Immature natural killer cell (primary cell): ENCODE data around the gene MAGEB4. TPM values are rescaled to one million over a fixed set of nuclear protein-coding genes. Genes with fewer than 3 reads are reported as not detected.

Experiments used
- DNase-seq, 3 donors: peaks; one replicate each; pipeline ENCODE4 v3.0.0; 2022; ENCODE audit warnings: mixed read lengths in 1 of 3
- H3K27ac Mint-ChIP-seq, 6 donors: one replicate each; pipeline ENCODE4 v1.8.0; 2020; ENCODE audit warnings: mixed read lengths in 6 of 6, mild to moderate bottlenecking in 5 of 6, inconsistent platforms in 4 of 6, moderate library complexity in 3 of 6
- H3K27me3 Mint-ChIP-seq, 3 donors: one replicate each; pipeline ENCODE4 v1.8.0; 2020 to 2021; ENCODE audit warnings: low read depth in 3 of 3, mild to moderate bottlenecking in 3 of 3, mixed read lengths in 3 of 3, moderate library complexity in 3 of 3, inconsistent platforms in 1 of 3
- H3K36me3 Mint-ChIP-seq, 3 donors: one replicate each; pipeline ENCODE4 v1.8.0; 2020; ENCODE audit warnings: mixed read lengths in 3 of 3, inconsistent platforms in 2 of 3, mild to moderate bottlenecking in 2 of 3
- H3K4me1 Mint-ChIP-seq, 2 donors: one replicate each; pipeline ENCODE4 v1.8.0; 2020; ENCODE audit warnings: inconsistent platforms in 2 of 2, mild to moderate bottlenecking in 2 of 2, mixed read lengths in 2 of 2, moderate library complexity in 1 of 2
- H3K4me3 Mint-ChIP-seq, 5 donors: one replicate each; pipeline ENCODE4 v1.8.0; 2020; ENCODE audit warnings: mild to moderate bottlenecking in 5 of 5, mixed read lengths in 5 of 5, inconsistent platforms in 3 of 5, moderate library complexity in 3 of 5
- H3K9me3 Mint-ChIP-seq, 6 donors: one replicate each; pipeline ENCODE4 v1.8.0; 2020; ENCODE audit warnings: mild to moderate bottlenecking in 6 of 6, mixed read lengths in 6 of 6, inconsistent platforms in 4 of 6, moderate library complexity in 3 of 6
- polyA plus RNA-seq, 3 donors: library from polyadenylated mRNA; unstranded; fragments of 300-500 nt; fragmentation: Illumina TruSeq; gene quantifications; one replicate each; pipeline ENCODE4 v1.2.3, GENCODE V29; 2021

Gene MAGEB4
- polyA plus RNA-seq, 3 donors from 2014 or later, result not detected

DNA sequence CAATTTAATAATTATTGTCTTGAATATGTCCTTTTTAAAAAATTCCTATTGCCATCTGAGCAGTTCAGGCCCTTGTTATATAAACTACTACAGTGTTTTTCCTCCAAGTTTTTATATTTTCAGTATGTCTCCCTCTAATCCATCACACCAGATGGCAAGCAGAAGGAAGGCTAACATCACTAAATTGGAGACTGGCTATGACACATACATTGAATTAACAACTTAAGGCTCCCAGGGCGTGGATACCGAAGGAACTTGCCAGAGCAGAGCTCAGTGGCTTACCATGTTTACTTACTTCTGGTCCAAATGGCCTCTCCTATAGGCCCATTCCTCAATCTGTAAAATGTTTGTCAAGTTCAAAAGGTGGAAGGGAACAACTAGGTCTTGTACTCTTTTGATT, 18.1 kb downstream of the MAGEB4 start:
- Mint-ChIP-seq H3K4me3 (no peak overlapping the region), H3K27ac (no peak overlapping the region), H3K27me3 (peaks cover 0 to 1% (median 0%) of the 10 kb centered on the region in 3 donors), H3K4me1 (no peaks in the 10 kb centered on the region), H3K9me3 (peaks cover 2 to 5% (median 4%) of the 10 kb centered on the region in 6 donors), H3K36me3 (no peaks in the 10 kb centered on the region)
- no peak for DNase-seq

DNA sequence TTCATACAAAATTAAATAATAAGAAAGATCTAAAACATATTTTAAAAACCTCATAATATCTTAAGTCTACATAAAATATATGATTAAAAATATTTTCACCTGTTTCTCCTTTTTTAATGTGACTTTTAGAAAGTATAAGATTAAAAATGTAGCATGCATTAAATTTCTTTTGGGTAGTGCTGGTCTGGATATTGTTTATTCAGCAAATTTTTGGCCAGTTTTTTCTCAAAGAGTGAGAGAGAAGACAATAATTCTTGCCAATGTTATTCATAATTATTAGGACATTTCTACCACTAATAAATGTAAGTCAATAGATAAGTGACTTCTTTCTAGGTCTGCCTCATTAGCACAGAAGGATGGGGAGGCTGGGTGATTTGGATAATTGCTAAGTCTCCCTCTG, 19.2 kb downstream of the MAGEB4 start:
- no peak overlapping the region for H3K4me3 Mint-ChIP-seq
- H3K27ac Mint-ChIP-seq, result no peak overlapping the region
- no peak for DNase-seq
- H3K36me3 Mint-ChIP-seq, result no peaks in the 10 kb centered on the region
- peaks cover 0 to 2% (median 1%) of the 10 kb centered on the region in 3 donors for H3K27me3 Mint-ChIP-seq
- H3K4me1 Mint-ChIP-seq, result no peaks in the 10 kb centered on the region
- peaks cover 0 to 3% (median 0%) of the 10 kb centered on the region in 6 donors for H3K9me3 Mint-ChIP-seq

DNA sequence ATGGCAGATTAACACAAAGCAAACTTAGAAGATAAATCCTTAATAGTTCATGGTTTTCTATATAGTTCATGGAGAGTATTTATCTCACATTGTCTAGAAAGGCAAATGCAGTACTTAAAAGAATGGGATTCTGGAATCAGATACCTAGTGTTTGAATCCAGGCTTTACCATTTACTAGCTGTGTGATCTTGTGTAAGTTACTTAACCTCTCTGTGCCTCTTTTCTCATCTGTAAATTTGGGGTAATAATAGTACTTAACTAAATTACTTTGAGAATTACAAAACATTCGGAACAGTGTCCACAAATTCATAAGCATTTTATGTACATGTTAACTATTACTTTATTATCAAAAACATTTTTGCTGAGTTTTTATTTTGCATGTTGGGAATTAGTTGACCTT, 21.0 kb downstream of the MAGEB4 start:
- no peak for DNase-seq
- peaks cover 0 to 2% (median 0%) of the 10 kb centered on the region in 3 donors for H3K27me3 Mint-ChIP-seq
- H3K4me3 Mint-ChIP-seq, result no peak overlapping the region
- no peaks in the 10 kb centered on the region for H3K36me3 Mint-ChIP-seq
- H3K9me3 Mint-ChIP-seq, result no peaks in the 10 kb centered on the region
- H3K27ac Mint-ChIP-seq, result no peak overlapping the region
- H3K4me1 Mint-ChIP-seq, result no peaks in the 10 kb centered on the region

DNA sequence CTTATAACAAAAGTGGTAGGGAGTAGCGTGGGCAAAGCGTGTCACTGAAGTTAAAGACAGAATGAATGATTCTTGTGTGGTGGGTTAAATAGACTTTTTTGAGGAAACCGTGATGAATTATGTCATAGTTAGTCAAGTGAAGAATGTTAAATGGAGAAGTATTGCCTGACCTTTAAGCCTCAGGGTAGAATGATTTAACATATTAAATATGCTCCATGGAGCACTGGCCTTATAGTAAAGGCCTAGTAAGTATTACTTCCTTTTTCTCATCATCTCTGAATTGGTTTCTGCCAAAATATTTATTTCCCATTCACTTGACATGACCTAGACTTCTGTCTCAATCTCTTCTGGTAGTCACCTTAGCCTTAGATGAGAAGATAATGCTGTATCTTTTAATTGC, 28.8 kb downstream of the MAGEB4 start:
- Mint-ChIP-seq H3K4me3 (no peak overlapping the region), H3K4me1 (no peaks in the 10 kb centered on the region), H3K27ac (no peak overlapping the region), H3K9me3 (no peaks in the 10 kb centered on the region), H3K27me3 (peaks cover 0 to 4% (median 0%) of the 10 kb centered on the region in 3 donors), H3K36me3 (no peaks in the 10 kb centered on the region)
- DNase-seq, result no peak

DNA sequence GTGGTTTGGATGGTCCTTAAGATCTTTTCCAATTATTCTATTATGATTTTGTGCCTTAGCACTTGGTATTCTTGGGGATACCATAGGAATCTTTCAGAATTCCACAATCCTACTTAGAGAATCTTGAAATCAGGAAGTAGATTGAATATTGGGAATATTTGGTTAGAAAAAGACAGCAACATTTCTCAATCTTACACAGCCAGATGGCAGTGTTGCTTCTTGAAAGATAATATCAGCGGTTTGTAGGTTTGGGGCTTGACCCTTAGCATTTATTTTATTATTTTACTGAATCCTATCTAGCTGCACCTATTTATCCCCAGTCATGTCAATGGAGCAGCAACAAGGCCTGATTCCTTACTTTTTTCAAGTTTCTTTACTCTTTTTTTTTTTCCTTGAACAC, 33.7 kb downstream of the MAGEB4 start:
- Mint-ChIP-seq H3K4me3 (no peak overlapping the region), H3K27ac (no peak overlapping the region), H3K27me3 (peaks cover 0 to under 1% (median 0%) of the 10 kb centered on the region in 3 donors), H3K9me3 (no peaks in the 10 kb centered on the region), H3K4me1 (no peaks in the 10 kb centered on the region), H3K36me3 (no peaks in the 10 kb centered on the region)
- DNase-seq, result no peak

DNA sequence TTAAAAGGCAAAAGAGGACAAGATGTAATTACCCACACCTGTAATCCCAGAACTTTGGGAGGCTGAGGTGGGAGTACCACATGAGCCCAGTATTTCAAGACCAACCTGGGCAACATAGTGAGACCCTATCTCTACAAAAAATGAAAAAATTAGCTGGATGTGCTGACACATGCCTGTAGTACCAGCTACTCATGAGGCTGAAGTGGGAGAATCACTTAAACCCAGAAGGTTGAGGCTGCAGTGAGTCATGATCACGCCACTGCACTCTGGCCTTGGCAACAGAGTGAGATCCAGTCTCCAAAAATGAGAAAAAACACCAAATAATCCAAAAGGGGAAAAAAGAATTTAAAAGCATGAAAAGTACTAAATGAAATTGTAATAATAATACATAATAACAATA, 36.6 kb downstream of the MAGEB4 start:
- H3K27me3 Mint-ChIP-seq, result no peaks in the 10 kb centered on the region
- no peaks in the 10 kb centered on the region for H3K36me3 Mint-ChIP-seq
- no peaks in the 10 kb centered on the region for H3K4me1 Mint-ChIP-seq
- no peak overlapping the region for H3K4me3 Mint-ChIP-seq
- H3K27ac Mint-ChIP-seq, result no peak overlapping the region
- no peak for DNase-seq
- peaks cover 0 to 4% (median 0%) of the 10 kb centered on the region in 6 donors for H3K9me3 Mint-ChIP-seq

DNA sequence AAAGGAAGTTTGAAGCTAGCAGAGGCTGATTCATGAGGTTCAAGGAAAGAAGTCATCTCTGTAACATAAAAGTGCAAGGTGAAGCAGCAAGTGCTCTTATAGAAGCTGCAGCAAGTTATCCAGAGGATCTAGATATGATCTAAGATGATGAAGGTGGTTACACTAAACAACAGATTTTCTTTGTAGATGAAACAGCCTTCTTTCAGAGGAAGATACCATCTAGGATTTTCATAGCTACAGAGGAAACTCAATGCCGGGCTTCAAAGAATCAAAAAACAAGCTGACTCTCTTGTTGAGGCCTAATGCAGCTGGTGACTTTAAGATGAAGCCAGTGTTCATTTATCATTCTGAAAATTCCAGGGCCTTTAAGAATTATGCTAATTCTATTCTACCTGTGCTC, 38.6 kb downstream of the MAGEB4 start:
- Mint-ChIP-seq H3K27ac (no peak overlapping the region), H3K4me3 (no peak overlapping the region), H3K9me3 (peaks cover 0 to 4% (median 0%) of the 10 kb centered on the region in 6 donors), H3K36me3 (no peaks in the 10 kb centered on the region), H3K4me1 (no peaks in the 10 kb centered on the region), H3K27me3 (no peaks in the 10 kb centered on the region)
- no peak for DNase-seq

DNA sequence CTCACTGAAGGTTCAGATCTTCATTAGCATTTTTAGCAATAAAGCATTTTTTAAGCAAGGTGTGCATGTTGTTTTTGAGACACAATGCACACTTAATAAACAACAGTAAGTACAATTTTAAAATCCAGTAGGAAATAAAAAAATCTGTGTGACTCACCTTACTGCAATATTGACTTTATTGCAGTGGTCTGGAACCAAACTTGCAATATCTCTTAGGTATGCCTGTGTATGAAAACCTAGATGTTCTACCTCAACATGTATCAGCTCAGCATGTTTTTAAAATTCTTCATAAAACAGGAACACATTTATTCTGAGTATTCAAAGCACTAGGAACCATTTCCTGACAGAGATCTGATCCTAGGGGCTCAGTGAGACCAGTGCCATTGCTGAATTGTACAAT, 40.7 kb downstream of the MAGEB4 start:
- no peaks in the 10 kb centered on the region for H3K4me1 Mint-ChIP-seq
- H3K27me3 Mint-ChIP-seq, result peaks cover 0 to 6% (median 0%) of the 10 kb centered on the region in 3 donors
- no peak overlapping the region for H3K4me3 Mint-ChIP-seq
- H3K27ac Mint-ChIP-seq, result no peak overlapping the region
- DNase-seq, result no peak
- H3K36me3 Mint-ChIP-seq, result no peaks in the 10 kb centered on the region
- peaks cover 0 to 4% (median 0%) of the 10 kb centered on the region in 6 donors for H3K9me3 Mint-ChIP-seq

DNA sequence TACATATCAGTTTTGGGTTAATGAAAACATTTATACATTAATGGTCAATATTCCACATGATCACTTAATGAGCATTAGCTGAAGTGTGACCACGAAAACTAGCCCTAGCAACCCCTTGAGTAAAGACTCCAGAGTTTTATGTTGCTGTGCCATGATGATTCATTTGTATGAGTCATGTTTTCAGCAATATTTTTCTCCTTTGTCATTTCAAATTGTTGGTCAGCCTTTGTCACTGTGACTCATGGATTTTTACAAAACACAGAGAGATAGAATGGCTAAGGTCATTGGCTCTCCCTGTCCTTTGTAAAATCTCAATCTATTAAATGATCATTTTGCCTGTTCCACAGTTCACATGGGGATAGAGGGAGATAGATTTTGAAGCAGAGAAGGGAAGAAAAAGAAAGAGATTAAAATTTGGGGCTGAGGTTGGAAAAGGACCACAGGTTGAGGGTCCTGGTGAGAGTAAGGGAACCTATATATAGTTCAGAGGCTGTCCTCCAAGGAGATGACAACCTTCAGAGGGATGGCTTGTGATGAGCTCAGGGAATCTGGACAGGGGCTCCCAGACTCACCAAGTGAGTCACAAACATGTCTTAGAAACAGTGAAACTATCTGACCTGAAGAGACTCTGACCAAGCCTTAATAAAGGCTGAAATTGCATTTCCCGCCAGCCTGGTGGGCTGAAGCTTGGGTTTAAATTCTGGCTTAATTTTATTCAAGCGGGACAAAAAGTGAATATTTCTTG, 41.8 kb downstream of the MAGEB4 start:
- Mint-ChIP-seq H3K27ac (no peak overlapping the region), H3K9me3 (peaks cover 0 to 4% (median 0%) of the 10 kb centered on the region in 6 donors), H3K4me1 (no peaks in the 10 kb centered on the region), H3K4me3 (no peak overlapping the region), H3K27me3 (peaks cover 0 to 6% (median 0%) of the 10 kb centered on the region in 3 donors), H3K36me3 (no peaks in the 10 kb centered on the region)
- no peak for DNase-seq

Other genes starting within 250 kb of the MAGEB4 start
- gene MAGEB2, start 26.4 kb upstream of the MAGEB4 start, polyA plus RNA-seq, result not detected
- not detected for gene MAGEB3, start 11.3 kb upstream of the MAGEB4 start, polyA plus RNA-seq
- gene MAGEB1, start 5.1 kb downstream of the MAGEB4 start, polyA plus RNA-seq, result not detected
- not detected for gene NR0B1, start 67.4 kb downstream of the MAGEB4 start, polyA plus RNA-seq